Measurements from ENCODE around the gene DNAJC4. TPM values are rescaled to one million over a fixed set of nuclear protein-coding genes. Genes with fewer than 3 reads are reported as not detected.

DNAJC4 gene
- polyA plus RNA-seq, 1 donor from 2014 or later, result 20.3 TPM

- peak within 1 kb of the TSS; percentile 82 for H3K9ac ChIP-seq (ENCODE audit: low read length)
- H3K79me2 ChIP-seq (replicated peaks; ENCODE audit: insufficient read depth, low read length), result peaks cover 7% of the 10 kb centered on the region
- peak within 1 kb of the TSS; percentile 66 for H2AFZ ChIP-seq (ENCODE audit: low read depth, low read length)
- no peaks in the 10 kb centered on the region for H3K27me3 ChIP-seq (ENCODE audit: insufficient read depth, low read depth, low read length)
- H3K4me3 ChIP-seq (ENCODE audit: low read length), result peak within 1 kb of the TSS; percentile 97
- no peaks in the 10 kb centered on the region for H4K20me1 ChIP-seq (ENCODE audit: insufficient read depth)
- H3F3A ChIP-seq (ENCODE audit: insufficient read depth, low read length, poor library complexity, severe bottlenecking), result no peaks in the 10 kb centered on the region
- H3K36me3 ChIP-seq (ENCODE audit: insufficient read depth, low read length), result no peaks in the 10 kb centered on the region
- peak within 1 kb of the TSS; percentile 80 for H3K4me2 ChIP-seq (ENCODE audit: low read length)
- no peaks in the 10 kb centered on the region for H3K9me3 ChIP-seq (ENCODE audit: low read length)
- peak within 1 kb of the TSS; percentile 94 for H3K27ac ChIP-seq (ENCODE audit: low read length)
- peak; percentile 91 for TF ChIP-seq POLR2AphosphoS5 (IDR thresholded peaks at IDR 0.05)
- TF ChIP-seq TAF1 (IDR thresholded peaks at IDR 0.05; ENCODE audit: low read depth), result peak; percentile 57
- TF ChIP-seq EZH2 (IDR thresholded peaks at IDR 0.05; ENCODE audit: borderline replicate concordance, insufficient read depth, low read length, poor library complexity, severe bottlenecking), result no peak
- TF ChIP-seq MXI1 (conservative IDR thresholded peaks at IDR 0.05; ENCODE audit: poor library complexity, severe bottlenecking), result peak; percentile 62
- TF ChIP-seq SMC3 (conservative IDR thresholded peaks at IDR 0.05; ENCODE audit: poor library complexity), result no peak
- peak; percentile 54 for TF ChIP-seq EP300 (conservative IDR thresholded peaks at IDR 0.05; ENCODE audit: poor library complexity, severe bottlenecking)
- no peak for TF ChIP-seq RAD21 (conservative IDR thresholded peaks at IDR 0.05)
- TF ChIP-seq CTCF (IDR thresholded peaks at IDR 0.05; ENCODE audit: poor library complexity, severe bottlenecking), result peak; percentile 7
- peak; percentile 77 for TF ChIP-seq REST (IDR thresholded peaks at IDR 0.05; ENCODE audit: borderline replicate concordance)
- H3K9me2 ChIP-seq (ENCODE audit: insufficient read depth, low read length), result no peaks in the 10 kb centered on the region
Observed at GRCh38 chr11:64240435-64241240, 10.3 kb downstream of the DNAJC4 start, which contains the start of gene FKBP2. TSS of gene FKBP2 (plus strand) at chr11:64241095. CDS start at chr11:64242388, 1,293 bp downstream.

- H3K9me2 ChIP-seq (ENCODE audit: insufficient read depth, low read length), result no peaks in the 10 kb centered on the region
- peak overlapping the region; percentile 15 for H2AFZ ChIP-seq (ENCODE audit: low read depth, low read length)
- H3K4me2 ChIP-seq (ENCODE audit: low read length), result no peak overlapping the region
Observed at GRCh38 chr11:64241241-64241490, 10.8 kb downstream of the DNAJC4 start.

More at GRCh38 chr11:64241241-64241490, 10.8 kb downstream of the DNAJC4 start:
- peak overlapping the region; percentile 82 for H3K9ac ChIP-seq (ENCODE audit: low read length)
- H4K20me1 ChIP-seq (ENCODE audit: insufficient read depth), result no peaks in the 10 kb centered on the region
- H3K4me3 ChIP-seq (ENCODE audit: low read length), result peak overlapping the region; percentile 97
- peaks cover 12% of the 10 kb centered on the region for H3K79me2 ChIP-seq (replicated peaks; ENCODE audit: insufficient read depth, low read length)
- H3K27ac ChIP-seq (ENCODE audit: low read length), result peak overlapping the region; percentile 94
- no peaks in the 10 kb centered on the region for H3K27me3 ChIP-seq (ENCODE audit: insufficient read depth, low read depth, low read length)
- no peaks in the 10 kb centered on the region for H3K36me3 ChIP-seq (ENCODE audit: insufficient read depth, low read length)
- TF ChIP-seq SMC3 (conservative IDR thresholded peaks at IDR 0.05; ENCODE audit: poor library complexity), result no peak
- TF ChIP-seq POLR2AphosphoS5 (IDR thresholded peaks at IDR 0.05), result peak; percentile 0
- TF ChIP-seq MXI1 (conservative IDR thresholded peaks at IDR 0.05; ENCODE audit: poor library complexity, severe bottlenecking), result peak; percentile 9
- no peaks in the 10 kb centered on the region for H3F3A ChIP-seq (ENCODE audit: insufficient read depth, low read length, poor library complexity, severe bottlenecking)
- no peaks in the 10 kb centered on the region for H3K9me3 ChIP-seq (ENCODE audit: low read length)

Data from neural cell (in vitro differentiated cells).